GM21526 (cell line): ENCODE results near the gene ENDOD1.
"Not testable (repeated sequence)": the region's sequence is repeated elsewhere in the genome, so short reads cannot be mapped to it uniquely, and the experiment has no call there.

Source experiments
- ATAC-seq: cut with Tn5 transposase; IDR thresholded peaks from one replicate; pipeline ENCODE4 v1.9.1; 2021; ENCODE audit warnings: moderate library complexity; ENCODE audit not compliant: unreplicated experiment, low FRiP score

The ENDOD1 gene

GRCh38 chr11:95100856-95101507 is 11.3 kb downstream of the ENDOD1 start:
- ATAC-seq: no peak

- no peak for ATAC-seq
Measured at GRCh38 chr11:95101935-95102334, 12.3 kb downstream of the ENDOD1 start.

- ATAC-seq: no peak
Measured at GRCh38 chr11:95102733-95103132, 13.1 kb downstream of the ENDOD1 start.

GRCh38 chr11:95103701-95104100 is 14.1 kb downstream of the ENDOD1 start:
- no peak for ATAC-seq

- no peak for ATAC-seq
Measured at GRCh38 chr11:95104121-95104830, 14.6 kb downstream of the ENDOD1 start.

- ATAC-seq: no peak
Measured at GRCh38 chr11:95104856-95105255, 15.2 kb downstream of the ENDOD1 start.

GRCh38 chr11:95108159-95108611 is 18.5 kb downstream of the ENDOD1 start:
- no peak for ATAC-seq

GRCh38 chr11:95108671-95109551 is 19.3 kb downstream of the ENDOD1 start:
- ATAC-seq: no peak

- ATAC-seq: not testable (repeated sequence)
Measured at GRCh38 chr11:95111471-95111870, 21.8 kb downstream of the ENDOD1 start.

GRCh38 chr11:95111923-95112540 is 22.4 kb downstream of the ENDOD1 start:
- ATAC-seq: no peak

GRCh38 chr11:95115597-95115996 is 26.0 kb downstream of the ENDOD1 start:
- ATAC-seq: no peak

- ATAC-seq: no peak
Measured at GRCh38 chr11:95119361-95120060, 29.9 kb downstream of the ENDOD1 start.

GRCh38 chr11:95121698-95122097 is 32.1 kb downstream of the ENDOD1 start:
- no peak for ATAC-seq

- ATAC-seq: no peak
Measured at GRCh38 chr11:95123556-95123955, 33.9 kb downstream of the ENDOD1 start.

- no peak for ATAC-seq
Measured at GRCh38 chr11:95128602-95129001, 39.0 kb downstream of the ENDOD1 start.

GRCh38 chr11:95132956-95133355 is 43.3 kb downstream of the ENDOD1 start:
- ATAC-seq: no peak

GRCh38 chr11:95134491-95134890 is 44.8 kb downstream of the ENDOD1 start:
- ATAC-seq: no peak

- ATAC-seq: no peak
Measured at GRCh38 chr11:95135155-95135554, 45.5 kb downstream of the ENDOD1 start.

- no peak for ATAC-seq
Measured at GRCh38 chr11:95135880-95136279, 46.2 kb downstream of the ENDOD1 start.

GRCh38 chr11:95136747-95137146 is 47.1 kb downstream of the ENDOD1 start:
- ATAC-seq: not testable (repeated sequence)
